B cell (primary cell): Measurements from ENCODE around the gene TRDN.

ENCODE experiments used
- EZH2 ChIP-seq: IDR thresholded peaks from 2 replicates; pipeline ENCODE4 v1.6.1; 2012; ENCODE audit warnings: borderline replicate concordance, low read depth, mild to moderate bottlenecking, moderate library complexity, low read length; ENCODE audit not compliant: insufficient read depth, poor library complexity, severe bottlenecking
- TF ChIP-seq, protein P1 (sequence below): fragments of 200-600 bp; IDR thresholded peaks from one replicate; pipeline ENCODE4 v1.8.0; 2022; ENCODE audit warnings: antibody characterized with exemption, mild to moderate bottlenecking

DNA sequence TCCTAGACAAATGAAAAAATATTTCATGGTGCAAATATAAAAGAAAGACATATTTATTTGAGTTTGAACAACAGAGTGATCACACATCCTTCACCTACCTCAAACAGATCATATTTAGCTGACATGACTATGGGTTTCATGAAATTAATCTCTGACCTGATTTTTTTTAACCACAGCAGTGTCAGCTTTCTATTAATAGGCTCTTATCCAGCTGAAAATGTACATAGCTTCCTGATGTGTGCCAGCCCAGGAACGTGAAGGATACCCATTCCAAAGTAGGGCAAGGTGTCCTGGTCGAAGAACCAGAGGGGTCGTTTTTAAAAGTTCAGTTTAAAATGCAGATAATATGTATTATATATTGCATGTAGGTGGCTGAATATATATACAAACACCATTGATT, 19.8 kb downstream of the TRDN start:
- TF ChIP-seq EZH2, result no peak
- TF ChIP-seq, protein P1, sequence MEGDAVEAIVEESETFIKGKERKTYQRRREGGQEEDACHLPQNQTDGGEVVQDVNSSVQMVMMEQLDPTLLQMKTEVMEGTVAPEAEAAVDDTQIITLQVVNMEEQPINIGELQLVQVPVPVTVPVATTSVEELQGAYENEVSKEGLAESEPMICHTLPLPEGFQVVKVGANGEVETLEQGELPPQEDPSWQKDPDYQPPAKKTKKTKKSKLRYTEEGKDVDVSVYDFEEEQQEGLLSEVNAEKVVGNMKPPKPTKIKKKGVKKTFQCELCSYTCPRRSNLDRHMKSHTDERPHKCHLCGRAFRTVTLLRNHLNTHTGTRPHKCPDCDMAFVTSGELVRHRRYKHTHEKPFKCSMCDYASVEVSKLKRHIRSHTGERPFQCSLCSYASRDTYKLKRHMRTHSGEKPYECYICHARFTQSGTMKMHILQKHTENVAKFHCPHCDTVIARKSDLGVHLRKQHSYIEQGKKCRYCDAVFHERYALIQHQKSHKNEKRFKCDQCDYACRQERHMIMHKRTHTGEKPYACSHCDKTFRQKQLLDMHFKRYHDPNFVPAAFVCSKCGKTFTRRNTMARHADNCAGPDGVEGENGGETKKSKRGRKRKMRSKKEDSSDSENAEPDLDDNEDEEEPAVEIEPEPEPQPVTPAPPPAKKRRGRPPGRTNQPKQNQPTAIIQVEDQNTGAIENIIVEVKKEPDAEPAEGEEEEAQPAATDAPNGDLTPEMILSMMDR, result no peak
